K562 (cell line): ENCODE measurements around the gene TMEM88. TPM values are rescaled to one million over a fixed set of nuclear protein-coding genes. Genes with fewer than 3 reads are reported as not detected.

ENCODE experiments used
- ATAC-seq: fragments of 200-7000 bp; cut with Tn5 transposase; 3 replicates; pipeline ENCODE4 v1.9.1; 2020; ENCODE audit warnings: moderate library complexity
- BruUV-seq: library from RNA; stranded (reverse); fragments of 400-500 nt; replicated peaks from 2 replicates; lab custom pipeline; 2021; lab: Mats Ljungman, UMichigan
- CTCF ChIA-PET: fragments of 300-600 bp; formaldehyde crosslinking; extraction: SDS; loops from one replicate; lab custom pipeline; 2021; ENCODE audit warnings: low intra/inter-chr PET ratio; lab: Yijun Ruan, JAX
- POLR2A ChIA-PET: fragments of 300-600, 350-650 bp; sonication (Branson Sonifier 250); formaldehyde crosslinking; extraction: SDS; loops from one replicate; lab custom pipeline; 2021; ENCODE audit warnings: antibody characterized with exemption, inconsistent platforms; lab: Yijun Ruan, JAX
- DNase-seq, 4 experiments: peaks; one replicate each; pipeline versions ENCODE4 v3.0.0 to v3.0.0-alpha.2; 2011 to 2018; ENCODE audit warnings: low spot score in 3 of 4, mixed read lengths in 3 of 4; ENCODE audit errors: extremely low read depth in 1 of 4
- FAIRE-seq: peaks from 2 replicates; lab custom pipeline; 2011; peaks lifted over from hg19 to GRCh38; lab: Jason Lieb, UNC
- H2AFZ ChIP-seq: 2 replicates; pipeline ENCODE4 v1.6.0; 2011; ENCODE audit warnings: low read depth, low read length, control low read depth, inconsistent platforms
- H3K27ac ChIP-seq: fragments of 200-600 bp; 3 replicates; pipeline ENCODE4 v1.8.0; 2011; ENCODE audit warnings: low read depth, mild to moderate bottlenecking, control low read depth, inconsistent platforms, low read length, moderate library complexity, mixed read lengths; ENCODE audit errors: extremely low read depth
- H3K27me3 ChIP-seq, 2 experiments: fragments of 300-600 bp in 1 of 2; 2 replicates in 1 of 2; 3 replicates in 1 of 2; pipeline versions ENCODE4 v1.6.0 to v1.8.0; 2011; ENCODE audit warnings: inconsistent platforms in 2 of 2, low read length in 2 of 2, mild to moderate bottlenecking in 1 of 2, mixed read lengths in 1 of 2, moderate library complexity in 1 of 2; ENCODE audit not compliant: control insufficient read depth in 2 of 2, insufficient read depth in 2 of 2
- H3K36me3 ChIP-seq: fragments of 300-600 bp; 3 replicates; pipeline ENCODE4 v1.8.0; 2011; ENCODE audit warnings: mild to moderate bottlenecking, low read length, inconsistent platforms; ENCODE audit not compliant: control insufficient read depth, insufficient read depth
- H3K4me1 ChIP-seq, 2 experiments: fragments of 200-600 bp in 1 of 2; replicated peaks in 1 of 2; 2 replicates in 1 of 2; 3 replicates in 1 of 2; pipeline versions ENCODE4 v1.5.1 to v1.8.0; 2011; ENCODE audit warnings: inconsistent platforms in 2 of 2, low read length in 2 of 2, mild to moderate bottlenecking in 1 of 2, mixed read lengths in 1 of 2, moderate library complexity in 1 of 2; ENCODE audit not compliant: control insufficient read depth in 2 of 2, insufficient read depth in 2 of 2
- H3K4me2 ChIP-seq: 2 replicates; pipeline ENCODE4 v1.6.1; 2011; ENCODE audit warnings: low read length, control low read depth, inconsistent platforms, mixed read lengths; ENCODE audit not compliant: insufficient read depth
- H3K4me3 ChIP-seq: fragments of 200-600 bp; sonication (generic), shearing (Covaris generic); 2 replicates; pipeline ENCODE4 v1.5.1; 2016; ENCODE audit warnings: control low read depth, inconsistent platforms
- H3K79me2 ChIP-seq: fragments of 200-600 bp; 3 replicates; pipeline ENCODE4 v1.8.0; 2011; ENCODE audit warnings: low read length, inconsistent platforms; ENCODE audit not compliant: control insufficient read depth, insufficient read depth
- H3K9ac ChIP-seq, 2 experiments: 2 replicates each; pipeline versions ENCODE4 v1.6.0 to v1.6.1; 2011; ENCODE audit warnings: low read depth in 2 of 2, low read length in 2 of 2, control low read depth in 1 of 2, inconsistent platforms in 1 of 2, mild to moderate bottlenecking in 1 of 2, mixed read lengths in 1 of 2; ENCODE audit not compliant: insufficient read depth in 1 of 2
- H3K9me1 ChIP-seq: one replicate; pipeline ENCODE4 v1.6.0; 2011; ENCODE audit warnings: inconsistent platforms, mild to moderate bottlenecking, low read length, moderate library complexity; ENCODE audit not compliant: control insufficient read depth, insufficient read depth
- H3K9me3 ChIP-seq: replicated peaks from 2 replicates; pipeline ENCODE4 v1.5.1; 2011; ENCODE audit warnings: low read depth, low read length, inconsistent platforms; ENCODE audit not compliant: control insufficient read depth, insufficient read depth
- H4K20me1 ChIP-seq: replicated peaks from 2 replicates; pipeline ENCODE4 v1.6.1; 2011; ENCODE audit warnings: low read length, inconsistent platforms, mixed read lengths; ENCODE audit not compliant: control insufficient read depth, insufficient read depth
- ARID2 ChIP-seq: fragments of 450-650 bp; IDR thresholded peaks from 2 replicates; pipeline ENCODE4 v1.6.1; 2017; ENCODE audit warnings: antibody characterized with exemption, mild to moderate bottlenecking
- CTCF ChIP-seq, 3 experiments: IDR thresholded peaks in 2 of 3; conservative IDR thresholded peaks in 1 of 3; 2 replicates each; pipeline ENCODE4 v1.5.1; 2011 to 2012; ENCODE audit warnings: low read length in 3 of 3, mild to moderate bottlenecking in 3 of 3, control low read depth in 2 of 3, improper control_type of control experiment in 1 of 3, inconsistent platforms in 1 of 3, low read depth in 1 of 3, mixed read lengths in 1 of 3, moderate library complexity in 1 of 3; ENCODE audit not compliant: insufficient read depth in 2 of 3
- FOXA3 ChIP-seq, 2 experiments: fragments of 450-650 bp in 1 of 2; sonication (generic) in 1 of 2; formaldehyde crosslinking; IDR thresholded peaks in 1 of 2; conservative IDR thresholded peaks in 1 of 2; 2 replicates each; pipeline versions ENCODE4 v1.4.0 to v1.8.0; 2020 to 2022; ENCODE audit warnings: mild to moderate bottlenecking in 2 of 2, missing genetic modification reagents in 1 of 2
- L3MBTL2 ChIP-seq: fragments of 450-650 bp; IDR thresholded peaks from 2 replicates; pipeline ENCODE4 v1.6.1; 2016; ENCODE audit warnings: mild to moderate bottlenecking, moderate library complexity
- RAD21 ChIP-seq, 2 experiments: fragments of 250-450 bp in 1 of 2; fragments of 450-650 bp in 1 of 2; sonication (Bioruptor Pico) in 1 of 2; formaldehyde crosslinking in 1 of 2; IDR thresholded peaks in 1 of 2; conservative IDR thresholded peaks in 1 of 2; 2 replicates each; pipeline versions ENCODE4 v1.4.0 to v1.8.0; 2020 to 2022; ENCODE audit warnings: mild to moderate bottlenecking in 2 of 2, moderate library complexity in 1 of 2
- SNRNP70 ChIP-seq: fragments of 200-400 bp; formaldehyde crosslinking; optimal IDR thresholded peaks from 2 replicates; pipeline ENCODE3; 2017; ENCODE audit warnings: low read depth, low read length
- WGBS: fragments of 100-300 bp; shearing (Covaris generic); methylation state at CpG from one replicate; pipeline ENCODE4 v1.1.6; 2016; ENCODE audit warnings: low coverage, mixed read lengths; ENCODE audit not compliant: insufficient coverage; ENCODE audit errors: missing lambda C conversion rate; 5-methylcytosine and 5-hydroxymethylcytosine counted together
- in situ Hi-C: fragments of 300-500 bp; cut with MboI; formaldehyde crosslinking; loops from 4 replicates; pipeline ENCODE4 v1.15.0; 2018; ENCODE audit warnings: inconsistent platforms, mixed read lengths
- intact Hi-C: fragments of 100-400 bp; cut with micrococcal nuclease; formaldehyde crosslinking; loops from 2 replicates; pipeline ENCODE4 v1.14.2; 2022
- polyA plus RNA-seq, 8 experiments: library from polyadenylated mRNA; depleted of rRNA in 4 of 8; stranded (reverse) in 5 of 8; unstranded in 3 of 8; fragments of >200 nt; fragmentation: Nextera tagmentation in 2 of 8; fragmentation: Illumina TruSeq in 1 of 8; extraction: Ambion mirVana in 2 of 8; extraction: Trizol in 1 of 8; gene quantifications; 2 replicates each; pipeline versions ENCODE4 v1.2.1 to v1.2.3, GENCODE V29; 2011 to 2014; ENCODE audit warnings: inconsistent platforms in 1 of 8, missing spikeins in 1 of 8
- total RNA-seq, 7 experiments: library from RNA; depleted of rRNA in 6 of 7; stranded (reverse); fragments of >200 nt in 6 of 7; fragmentation: Illumina TruSeq in 2 of 7; extraction: Trizol in 2 of 7; gene quantifications; 2 replicates each; pipeline versions ENCODE4 v1.2.1 to v1.2.3, GENCODE V29; 2011 to 2021; ENCODE audit warnings: low replicate concordance in 1 of 7
- TF ChIP-seq, protein P1 (sequence below): fragments of 450-650 bp; IDR thresholded peaks from 2 replicates; pipeline ENCODE4 v1.6.1; 2016; ENCODE audit warnings: mild to moderate bottlenecking, moderate library complexity

Gene TMEM88
- total and polyA plus RNA-seq, 9 of the 15 experiments (the other 6 are each of a cell fraction or from before 2014, with no cell fraction given), result 0.10 to 1.4 (median 0.36) TPM; not detected in 3

DNA sequence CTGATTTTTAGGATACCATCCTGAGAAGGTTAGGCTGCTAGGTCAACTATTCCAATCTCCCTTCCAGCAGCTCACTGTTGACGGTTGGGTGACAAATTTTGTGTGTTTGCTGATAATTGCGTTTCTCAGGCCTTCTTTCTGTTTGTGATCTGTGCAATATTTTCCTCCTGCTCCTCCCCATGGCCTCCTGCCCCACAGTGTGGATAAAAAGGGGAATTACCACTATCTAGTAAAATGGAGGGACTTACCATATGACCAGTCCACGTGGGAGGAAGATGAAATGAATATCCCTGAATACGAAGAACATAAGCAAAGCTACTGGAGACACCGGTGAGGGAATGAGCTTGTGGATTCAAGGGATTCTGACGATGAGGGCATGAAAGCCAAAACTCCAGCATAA, 42.9 kb downstream of the TMEM88 start:
- Histone ChIP-seq H3K9me3 (no peaks in the 10 kb centered on the region), H3K9ac (no peak overlapping the region), H3K4me3 (no peak overlapping the region), H2AFZ (no peak overlapping the region), H3K79me2 (no peaks in the 10 kb centered on the region), H3K27ac (no peak overlapping the region), H3K27me3 (no peaks in the 10 kb centered on the region), H4K20me1 (no peaks in the 10 kb centered on the region), H3K36me3 (peaks cover 66% of the 10 kb centered on the region), H3K4me1 (no peaks in the 10 kb centered on the region), H3K9me1 (no peaks in the 10 kb centered on the region), H3K4me2 (no peak overlapping the region)
- intact Hi-C loops (loop anchor here (1.0 to 10.0 kb wide), 3 partner anchors 35 to 155 kb away; partner anchors contain the start of gene KDM6B), in situ Hi-C loops (no loop called here)
- ChIA-PET POLR2A (interaction anchor here (0.7 to 3.3 kb wide), 3 partner anchors 15 to 293 kb away, joined by 3 to 8 read pairs (median 3); partner anchors contain the start of gene RNF227), CTCF (interaction anchor here (0.8 to 2.5 kb wide), 4 partner anchors 35 to 155 kb away, joined by 3 to 38 read pairs (median 4); no protein-coding TSS in a partner anchor)
- DNase-seq (peak in 3 of 4 experiments; percentile 23 to 34 (median 33)), ATAC-seq (peak; percentile 78), FAIRE-seq (no peak)
- WGBS, result 44% methylated on average over 6 of the region's 6 CpGs
- BruUV-seq, result no TSS peak
- TF ChIP-seq L3MBTL2 (peak; percentile 48; the same call in 1 of the 2 replicates), FOXA3 (CRISPR knock-in tag; conservative IDR thresholded peaks at IDR 0.05 in 1 of 2, IDR thresholded peaks at IDR 0.05 in 1 of 2) (no peak), CTCF (IDR thresholded peaks at IDR 0.05 in 2 of 3, conservative IDR thresholded peaks at IDR 0.05 in 1 of 3; ENCODE audit: insufficient read depth in 2 of 3, low read depth in 1 of 3, low read length in 3 of 3) (peak; percentile 53 to 73 (median 54); a peak in 5 of 6 replicates), RAD21 (CRISPR knock-in tag; conservative IDR thresholded peaks at IDR 0.05 in 1 of 2, IDR thresholded peaks at IDR 0.05 in 1 of 2) (peak; percentile 84 to 88), SNRNP70 (no peak), ARID2 (0 out of 2 replicates have a peak, but pooled peaks have one; percentile 35)
- TF ChIP-seq, protein P1, sequence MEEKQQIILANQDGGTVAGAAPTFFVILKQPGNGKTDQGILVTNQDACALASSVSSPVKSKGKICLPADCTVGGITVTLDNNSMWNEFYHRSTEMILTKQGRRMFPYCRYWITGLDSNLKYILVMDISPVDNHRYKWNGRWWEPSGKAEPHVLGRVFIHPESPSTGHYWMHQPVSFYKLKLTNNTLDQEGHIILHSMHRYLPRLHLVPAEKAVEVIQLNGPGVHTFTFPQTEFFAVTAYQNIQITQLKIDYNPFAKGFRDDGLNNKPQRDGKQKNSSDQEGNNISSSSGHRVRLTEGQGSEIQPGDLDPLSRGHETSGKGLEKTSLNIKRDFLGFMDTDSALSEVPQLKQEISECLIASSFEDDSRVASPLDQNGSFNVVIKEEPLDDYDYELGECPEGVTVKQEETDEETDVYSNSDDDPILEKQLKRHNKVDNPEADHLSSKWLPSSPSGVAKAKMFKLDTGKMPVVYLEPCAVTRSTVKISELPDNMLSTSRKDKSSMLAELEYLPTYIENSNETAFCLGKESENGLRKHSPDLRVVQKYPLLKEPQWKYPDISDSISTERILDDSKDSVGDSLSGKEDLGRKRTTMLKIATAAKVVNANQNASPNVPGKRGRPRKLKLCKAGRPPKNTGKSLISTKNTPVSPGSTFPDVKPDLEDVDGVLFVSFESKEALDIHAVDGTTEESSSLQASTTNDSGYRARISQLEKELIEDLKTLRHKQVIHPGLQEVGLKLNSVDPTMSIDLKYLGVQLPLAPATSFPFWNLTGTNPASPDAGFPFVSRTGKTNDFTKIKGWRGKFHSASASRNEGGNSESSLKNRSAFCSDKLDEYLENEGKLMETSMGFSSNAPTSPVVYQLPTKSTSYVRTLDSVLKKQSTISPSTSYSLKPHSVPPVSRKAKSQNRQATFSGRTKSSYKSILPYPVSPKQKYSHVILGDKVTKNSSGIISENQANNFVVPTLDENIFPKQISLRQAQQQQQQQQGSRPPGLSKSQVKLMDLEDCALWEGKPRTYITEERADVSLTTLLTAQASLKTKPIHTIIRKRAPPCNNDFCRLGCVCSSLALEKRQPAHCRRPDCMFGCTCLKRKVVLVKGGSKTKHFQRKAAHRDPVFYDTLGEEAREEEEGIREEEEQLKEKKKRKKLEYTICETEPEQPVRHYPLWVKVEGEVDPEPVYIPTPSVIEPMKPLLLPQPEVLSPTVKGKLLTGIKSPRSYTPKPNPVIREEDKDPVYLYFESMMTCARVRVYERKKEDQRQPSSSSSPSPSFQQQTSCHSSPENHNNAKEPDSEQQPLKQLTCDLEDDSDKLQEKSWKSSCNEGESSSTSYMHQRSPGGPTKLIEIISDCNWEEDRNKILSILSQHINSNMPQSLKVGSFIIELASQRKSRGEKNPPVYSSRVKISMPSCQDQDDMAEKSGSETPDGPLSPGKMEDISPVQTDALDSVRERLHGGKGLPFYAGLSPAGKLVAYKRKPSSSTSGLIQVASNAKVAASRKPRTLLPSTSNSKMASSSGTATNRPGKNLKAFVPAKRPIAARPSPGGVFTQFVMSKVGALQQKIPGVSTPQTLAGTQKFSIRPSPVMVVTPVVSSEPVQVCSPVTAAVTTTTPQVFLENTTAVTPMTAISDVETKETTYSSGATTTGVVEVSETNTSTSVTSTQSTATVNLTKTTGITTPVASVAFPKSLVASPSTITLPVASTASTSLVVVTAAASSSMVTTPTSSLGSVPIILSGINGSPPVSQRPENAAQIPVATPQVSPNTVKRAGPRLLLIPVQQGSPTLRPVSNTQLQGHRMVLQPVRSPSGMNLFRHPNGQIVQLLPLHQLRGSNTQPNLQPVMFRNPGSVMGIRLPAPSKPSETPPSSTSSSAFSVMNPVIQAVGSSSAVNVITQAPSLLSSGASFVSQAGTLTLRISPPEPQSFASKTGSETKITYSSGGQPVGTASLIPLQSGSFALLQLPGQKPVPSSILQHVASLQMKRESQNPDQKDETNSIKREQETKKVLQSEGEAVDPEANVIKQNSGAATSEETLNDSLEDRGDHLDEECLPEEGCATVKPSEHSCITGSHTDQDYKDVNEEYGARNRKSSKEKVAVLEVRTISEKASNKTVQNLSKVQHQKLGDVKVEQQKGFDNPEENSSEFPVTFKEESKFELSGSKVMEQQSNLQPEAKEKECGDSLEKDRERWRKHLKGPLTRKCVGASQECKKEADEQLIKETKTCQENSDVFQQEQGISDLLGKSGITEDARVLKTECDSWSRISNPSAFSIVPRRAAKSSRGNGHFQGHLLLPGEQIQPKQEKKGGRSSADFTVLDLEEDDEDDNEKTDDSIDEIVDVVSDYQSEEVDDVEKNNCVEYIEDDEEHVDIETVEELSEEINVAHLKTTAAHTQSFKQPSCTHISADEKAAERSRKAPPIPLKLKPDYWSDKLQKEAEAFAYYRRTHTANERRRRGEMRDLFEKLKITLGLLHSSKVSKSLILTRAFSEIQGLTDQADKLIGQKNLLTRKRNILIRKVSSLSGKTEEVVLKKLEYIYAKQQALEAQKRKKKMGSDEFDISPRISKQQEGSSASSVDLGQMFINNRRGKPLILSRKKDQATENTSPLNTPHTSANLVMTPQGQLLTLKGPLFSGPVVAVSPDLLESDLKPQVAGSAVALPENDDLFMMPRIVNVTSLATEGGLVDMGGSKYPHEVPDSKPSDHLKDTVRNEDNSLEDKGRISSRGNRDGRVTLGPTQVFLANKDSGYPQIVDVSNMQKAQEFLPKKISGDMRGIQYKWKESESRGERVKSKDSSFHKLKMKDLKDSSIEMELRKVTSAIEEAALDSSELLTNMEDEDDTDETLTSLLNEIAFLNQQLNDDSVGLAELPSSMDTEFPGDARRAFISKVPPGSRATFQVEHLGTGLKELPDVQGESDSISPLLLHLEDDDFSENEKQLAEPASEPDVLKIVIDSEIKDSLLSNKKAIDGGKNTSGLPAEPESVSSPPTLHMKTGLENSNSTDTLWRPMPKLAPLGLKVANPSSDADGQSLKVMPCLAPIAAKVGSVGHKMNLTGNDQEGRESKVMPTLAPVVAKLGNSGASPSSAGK, result peak; percentile 40
